ENCODE measurements around the gene CDK18.

CDK18 gene

DNA sequence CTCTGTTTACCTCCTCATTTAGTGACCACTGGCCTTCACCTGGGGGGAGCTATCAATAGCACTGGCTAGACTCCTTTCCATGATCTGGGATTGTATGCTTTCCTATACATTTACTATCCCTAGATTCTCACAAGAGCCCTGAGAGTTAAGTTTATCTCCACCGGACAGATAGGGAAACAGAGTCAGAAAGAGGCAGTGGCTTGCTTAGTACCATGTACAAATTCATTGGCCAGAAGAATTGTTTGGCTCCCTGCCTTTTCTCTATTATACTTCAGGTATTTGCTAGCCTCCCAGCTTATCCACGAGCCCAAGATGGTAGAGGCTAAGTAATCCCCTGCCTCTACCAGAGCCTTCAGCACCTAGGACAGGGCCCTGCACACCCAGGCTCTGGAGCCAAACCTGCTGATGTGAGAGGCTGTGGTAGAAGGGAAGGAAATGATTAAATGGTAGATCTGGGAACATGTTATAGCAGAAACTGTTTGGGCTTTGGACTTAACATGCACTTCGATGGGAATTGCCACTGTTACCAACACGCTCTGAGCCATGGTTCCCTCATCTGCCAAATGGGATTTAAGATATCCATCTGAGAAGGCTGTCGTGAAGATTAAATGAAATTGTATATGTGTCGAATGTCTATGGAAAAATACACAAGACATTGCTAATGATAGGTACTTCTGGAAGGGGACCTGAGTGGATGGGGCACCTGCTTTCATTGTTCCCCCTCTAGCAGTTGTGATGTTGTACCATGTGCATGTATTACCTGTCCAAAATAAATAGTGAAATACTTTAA, 45.5 kb upstream of the CDK18 start:
- peak; percentile 77 for DNase-seq (ENCODE audit: low read depth)

GRCh38 chr1:205465392-205465791, 39.1 kb upstream of the CDK18 start:
- H3K4me3 ChIP-seq (ENCODE audit: low read length), result no peak overlapping the region
- TF ChIP-seq, protein P1, sequence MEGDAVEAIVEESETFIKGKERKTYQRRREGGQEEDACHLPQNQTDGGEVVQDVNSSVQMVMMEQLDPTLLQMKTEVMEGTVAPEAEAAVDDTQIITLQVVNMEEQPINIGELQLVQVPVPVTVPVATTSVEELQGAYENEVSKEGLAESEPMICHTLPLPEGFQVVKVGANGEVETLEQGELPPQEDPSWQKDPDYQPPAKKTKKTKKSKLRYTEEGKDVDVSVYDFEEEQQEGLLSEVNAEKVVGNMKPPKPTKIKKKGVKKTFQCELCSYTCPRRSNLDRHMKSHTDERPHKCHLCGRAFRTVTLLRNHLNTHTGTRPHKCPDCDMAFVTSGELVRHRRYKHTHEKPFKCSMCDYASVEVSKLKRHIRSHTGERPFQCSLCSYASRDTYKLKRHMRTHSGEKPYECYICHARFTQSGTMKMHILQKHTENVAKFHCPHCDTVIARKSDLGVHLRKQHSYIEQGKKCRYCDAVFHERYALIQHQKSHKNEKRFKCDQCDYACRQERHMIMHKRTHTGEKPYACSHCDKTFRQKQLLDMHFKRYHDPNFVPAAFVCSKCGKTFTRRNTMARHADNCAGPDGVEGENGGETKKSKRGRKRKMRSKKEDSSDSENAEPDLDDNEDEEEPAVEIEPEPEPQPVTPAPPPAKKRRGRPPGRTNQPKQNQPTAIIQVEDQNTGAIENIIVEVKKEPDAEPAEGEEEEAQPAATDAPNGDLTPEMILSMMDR (IDR thresholded peaks at IDR 0.05; ENCODE audit: insufficient read depth, low read depth, low read length, missing control alignments), result no peak
- no peak for DNase-seq (ENCODE audit: low read depth)

More for the DNA sequence above, 45.5 kb upstream of the CDK18 start:
- no peak overlapping the region for H3K4me3 ChIP-seq (ENCODE audit: low read length)
- TF ChIP-seq, protein P1 (IDR thresholded peaks at IDR 0.05; ENCODE audit: insufficient read depth, low read depth, low read length, missing control alignments), result no peak

DNA sequence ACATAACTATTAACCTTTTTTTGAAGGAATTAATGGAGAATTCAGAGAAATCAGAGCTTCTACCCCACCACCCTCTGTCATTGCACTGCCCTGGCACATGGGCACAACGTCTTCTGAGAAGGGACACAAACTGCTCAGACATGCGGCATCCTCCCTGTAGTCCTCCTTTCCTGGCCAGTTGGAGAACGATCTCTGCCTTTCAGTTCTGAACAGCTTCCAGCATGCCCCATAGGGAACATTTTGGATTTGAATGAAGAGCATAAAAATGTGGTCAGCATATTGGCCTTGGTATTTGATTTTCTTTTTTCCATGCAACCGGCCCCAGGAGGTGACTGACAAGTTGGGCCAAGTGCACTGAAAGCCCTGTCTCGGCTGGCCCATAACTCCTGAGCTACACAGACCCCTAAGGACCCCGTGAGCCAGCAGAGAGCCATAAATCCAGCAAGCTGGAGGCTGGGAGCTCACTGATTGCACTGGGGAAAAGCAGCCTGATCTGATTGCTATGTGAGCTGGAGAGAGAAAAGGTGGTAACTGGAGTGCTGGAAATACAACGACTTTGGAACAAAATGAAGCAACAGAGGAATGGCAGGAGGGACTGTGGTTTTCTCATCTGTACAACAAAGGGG, 37.8 kb upstream of the CDK18 start:
- TF ChIP-seq, protein P1 (IDR thresholded peaks at IDR 0.05; ENCODE audit: insufficient read depth, low read depth, low read length, missing control alignments), result no peak
- no peak for DNase-seq (ENCODE audit: low read depth)
- H3K4me3 ChIP-seq (ENCODE audit: low read length), result no peak overlapping the region

- H3K4me3 ChIP-seq (ENCODE audit: low read length), result no peak overlapping the region
- TF ChIP-seq, protein P1 (IDR thresholded peaks at IDR 0.05; ENCODE audit: insufficient read depth, low read depth, low read length, missing control alignments), result no peak
- no peak for DNase-seq (ENCODE audit: low read depth)
Observed at GRCh38 chr1:205470131-205470530, 34.3 kb upstream of the CDK18 start.

DNA sequence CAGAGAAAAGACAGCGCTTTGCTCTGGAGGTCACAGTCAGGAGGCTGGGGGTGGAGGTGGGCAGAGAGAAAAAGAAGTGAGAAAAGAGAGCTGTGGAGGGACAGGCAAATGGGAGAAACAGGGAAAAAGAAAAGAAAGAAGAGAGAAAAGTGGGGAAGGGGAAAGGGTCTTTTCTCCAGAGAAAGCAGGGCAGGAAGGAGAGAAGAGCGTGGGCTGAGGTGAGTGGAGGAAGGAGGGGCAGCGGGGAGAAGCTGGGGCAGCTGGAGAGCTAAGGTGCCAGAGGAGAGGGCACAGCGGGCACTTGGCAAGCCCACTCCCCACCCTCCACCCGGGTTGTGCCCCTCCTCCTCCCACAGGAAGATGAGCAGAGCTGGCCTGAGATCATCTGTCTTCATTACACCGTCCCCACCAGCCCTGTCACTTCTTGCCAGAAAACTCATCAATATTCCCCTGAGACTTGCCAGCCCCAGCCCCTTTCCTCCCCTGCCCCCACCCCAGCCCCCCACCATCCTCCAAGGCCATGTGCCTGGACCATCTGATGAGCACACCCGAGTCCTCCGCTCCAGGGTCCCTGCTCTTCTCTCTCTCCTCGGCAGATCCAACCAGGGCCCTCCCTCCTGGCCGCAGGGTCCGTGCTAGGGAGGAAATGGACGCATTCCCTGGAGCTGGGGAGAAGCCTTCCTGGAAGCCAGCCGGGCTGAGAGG, 31.6 kb upstream of the CDK18 start:
- TF ChIP-seq, protein P1 (IDR thresholded peaks at IDR 0.05; ENCODE audit: insufficient read depth, low read depth, low read length, missing control alignments), result no peak
- DNase-seq (ENCODE audit: low read depth), result no peak

GRCh38 chr1:205473475-205473874, 31.0 kb upstream of the CDK18 start:
- DNase-seq (ENCODE audit: low read depth), result no peak
- H3K4me3 ChIP-seq (ENCODE audit: low read length), result no peak overlapping the region
- TF ChIP-seq, protein P1 (IDR thresholded peaks at IDR 0.05; ENCODE audit: insufficient read depth, low read depth, low read length, missing control alignments), result no peak

More for the DNA sequence above, 31.6 kb upstream of the CDK18 start:
- H3K4me3 ChIP-seq (ENCODE audit: low read length), result no peak overlapping the region

Data from epithelial cell of esophagus (primary cell).